Colonic mucosa (tissue), 4 donors: ENCODE data around the gene RBM23. TPM values are rescaled to one million over a fixed set of nuclear protein-coding genes. Genes with fewer than 3 reads are reported as not detected.

Source experiments
- DNase-seq: peaks from one replicate; pipeline ENCODE4 v3.0.0-alpha.2; 2020
- H3K27ac ChIP-seq: fragments of 200-600 bp; one replicate; pipeline ENCODE4 v1.8.0; 2021
- H3K27me3 ChIP-seq: fragments of 200-600 bp; one replicate; pipeline ENCODE4 v1.8.0; 2021
- H3K36me3 ChIP-seq: fragments of 200-600 bp; one replicate; pipeline ENCODE4 v1.8.0; 2021
- H3K4me1 ChIP-seq: fragments of 200-600 bp; one replicate; pipeline ENCODE4 v1.8.0; 2021; ENCODE audit warnings: mild to moderate bottlenecking
- H3K4me3 ChIP-seq: fragments of 200-600 bp; one replicate; pipeline ENCODE4 v1.8.0; 2021
- H3K9ac ChIP-seq, 2 donors: one replicate each; pipeline ENCODE4 v1.7.0; 2013; ENCODE audit warnings: control low read depth in 2 of 2, low read depth in 2 of 2, low read length in 2 of 2
- H3K9me3 ChIP-seq: fragments of 200-600 bp; one replicate; pipeline ENCODE4 v1.8.0; 2021
- CTCF ChIP-seq: fragments of 200-600 bp; IDR thresholded peaks from one replicate; pipeline ENCODE4 v1.8.0; 2022; ENCODE audit warnings: antibody characterized with exemption, mild to moderate bottlenecking
- intact Hi-C: fragments of 100-400 bp; cut with DNase I; formaldehyde crosslinking; loops from one replicate; pipeline ENCODE4 v1.14.1; 2022
- total RNA-seq, 2 donors: library from RNA; stranded (reverse); fragmentation: NEBNext Ultra II Directional in 1 of 2; extraction: Animal tissue kit (Norgen Biotek cat#: 25700) in 1 of 2; gene quantifications; one replicate each; pipeline ENCODE4 v1.2.1, GENCODE V29; 2021
- donor health status: healthy.
- donor health status: DM: no; HTN: no; CAD: no.
- donor health status: DM: no; HTN: no; CAD: no.

RBM23 gene
- total RNA-seq, 2 donors from 2014 or later = 66.8 to 67.7 TPM

- Histone ChIP-seq H3K9me3 (no peaks in the 10 kb centered on the region), H3K36me3 (peaks cover 33% of the 10 kb centered on the region), H3K9ac (no peak overlapping the region), H3K4me3 (no peak overlapping the region), H3K27me3 (no peaks in the 10 kb centered on the region), H3K27ac (no peak overlapping the region), H3K4me1 (no peaks in the 10 kb centered on the region)
- intact Hi-C loops = no loop called here
- TF ChIP-seq CTCF = no peak
- no peak for DNase-seq
Observed at GRCh38 chr14:22901799-22902198, 17.1 kb downstream of the RBM23 start.

GRCh38 chr14:22900081-22900799, 18.7 kb downstream of the RBM23 start:
- Histone ChIP-seq H3K9ac (no peak overlapping the region), H3K36me3 (peaks cover 24% of the 10 kb centered on the region), H3K4me1 (no peaks in the 10 kb centered on the region), H3K9me3 (no peaks in the 10 kb centered on the region), H3K27me3 (no peaks in the 10 kb centered on the region), H3K27ac (peak overlapping the region; percentile 14), H3K4me3 (no peak overlapping the region)
- peak; percentile 39 for TF ChIP-seq CTCF
- intact Hi-C loops = no loop called here
- DNase-seq = peak; percentile 55

GRCh38 chr14:22898302-22899090, 20.5 kb downstream of the RBM23 start:
- no peak for TF ChIP-seq CTCF
- Histone ChIP-seq H3K36me3 (peaks cover 15% of the 10 kb centered on the region), H3K4me3 (no peak overlapping the region), H3K9ac (no peak overlapping the region), H3K4me1 (no peaks in the 10 kb centered on the region), H3K9me3 (no peaks in the 10 kb centered on the region), H3K27ac (no peak overlapping the region), H3K27me3 (no peaks in the 10 kb centered on the region)
- intact Hi-C loops = no loop called here
- DNase-seq = no peak

GRCh38 chr14:22897357-22897756, 21.6 kb downstream of the RBM23 start:
- Histone ChIP-seq H3K27me3 (no peaks in the 10 kb centered on the region), H3K9me3 (no peaks in the 10 kb centered on the region), H3K4me3 (no peak overlapping the region), H3K36me3 (peaks cover 10% of the 10 kb centered on the region), H3K27ac (no peak overlapping the region), H3K9ac (no peak overlapping the region), H3K4me1 (no peaks in the 10 kb centered on the region)
- intact Hi-C loops = no loop called here
- no peak for TF ChIP-seq CTCF
- no peak for DNase-seq

- TF ChIP-seq CTCF = no peak
- Histone ChIP-seq H3K9ac (no peak overlapping the region), H3K4me1 (no peaks in the 10 kb centered on the region), H3K27me3 (no peaks in the 10 kb centered on the region), H3K27ac (no peak overlapping the region), H3K4me3 (no peak overlapping the region), H3K36me3 (peaks cover 4% of the 10 kb centered on the region), H3K9me3 (no peaks in the 10 kb centered on the region)
- no peak for DNase-seq
- intact Hi-C loops = no loop called here
Observed at GRCh38 chr14:22896760-22897159, 22.2 kb downstream of the RBM23 start.
